ENCODE results near the gene PLCB1. TPM values are rescaled to one million over a fixed set of nuclear protein-coding genes. Genes with fewer than 3 reads are reported as not detected.

The PLCB1 gene
- total and polyA plus RNA-seq, 3 experiments from 2014 or later = 8.5 to 9.9 (median 8.8) TPM

GRCh38 chr20:8492173-8492572 is 360.1 kb downstream of the PLCB1 start:
- ChIA-PET POLR2A (interaction anchor here (0.7 kb wide), 1 partner anchor 12 kb away, joined by 3 read pairs; no protein-coding TSS in a partner anchor), CTCF (no interaction called here)
- DNase-seq = no peak
- H3K4me1 Mint-ChIP-seq = peaks cover 0 to 3% (median 0%) of the 10 kb centered on the region in 3 donors
- no peaks in the 10 kb centered on the region for H3K9me3 Mint-ChIP-seq
- no peaks in the 10 kb centered on the region for H3K27me3 Mint-ChIP-seq
- no peaks in the 10 kb centered on the region for H3K27me3 ChIP-seq (ENCODE audit: insufficient read depth, low read length, poor library complexity, severe bottlenecking)
- H3K4me1 ChIP-seq (ENCODE audit: insufficient read depth, low read length) = no peaks in the 10 kb centered on the region
- no peak overlapping the region for H3K4me3 Mint-ChIP-seq
- H3K36me3 ChIP-seq (ENCODE audit: insufficient read depth, low read length) = no peaks in the 10 kb centered on the region
- no peak overlapping the region for H3K27ac ChIP-seq (ENCODE audit: low read depth, low read length)
- H3K27ac Mint-ChIP-seq = no peak overlapping the region
- H3K36me3 Mint-ChIP-seq = peaks cover 0 to 3% (median 0%) of the 10 kb centered on the region in 3 donors
- no peak overlapping the region for H3K4me3 ChIP-seq (ENCODE audit: low read length)
- no peaks in the 10 kb centered on the region for H3K9me3 ChIP-seq (ENCODE audit: low read length)

GRCh38 chr20:8498571-8498970 is 366.5 kb downstream of the PLCB1 start:
- ChIA-PET CTCF (no interaction called here), POLR2A (no interaction called here)
- H3K27ac Mint-ChIP-seq = no peak overlapping the region
- Histone ChIP-seq H3K4me1 (ENCODE audit: insufficient read depth, low read length) (no peaks in the 10 kb centered on the region), H3K27me3 (ENCODE audit: insufficient read depth, low read length, poor library complexity, severe bottlenecking) (no peaks in the 10 kb centered on the region), H3K27ac (ENCODE audit: low read depth, low read length) (no peak overlapping the region), H3K9me3 (ENCODE audit: low read length) (no peaks in the 10 kb centered on the region), H3K4me3 (ENCODE audit: low read length) (no peak overlapping the region), H3K36me3 (ENCODE audit: insufficient read depth, low read length) (no peaks in the 10 kb centered on the region)
- H3K27me3 Mint-ChIP-seq = no peaks in the 10 kb centered on the region
- H3K36me3 Mint-ChIP-seq = peaks cover 0 to 3% (median 0%) of the 10 kb centered on the region in 3 donors
- H3K9me3 Mint-ChIP-seq = no peaks in the 10 kb centered on the region
- H3K4me3 Mint-ChIP-seq = no peak overlapping the region
- DNase-seq = no peak
- peaks cover 0 to 3% (median 1%) of the 10 kb centered on the region in 3 donors for H3K4me1 Mint-ChIP-seq

DNA sequence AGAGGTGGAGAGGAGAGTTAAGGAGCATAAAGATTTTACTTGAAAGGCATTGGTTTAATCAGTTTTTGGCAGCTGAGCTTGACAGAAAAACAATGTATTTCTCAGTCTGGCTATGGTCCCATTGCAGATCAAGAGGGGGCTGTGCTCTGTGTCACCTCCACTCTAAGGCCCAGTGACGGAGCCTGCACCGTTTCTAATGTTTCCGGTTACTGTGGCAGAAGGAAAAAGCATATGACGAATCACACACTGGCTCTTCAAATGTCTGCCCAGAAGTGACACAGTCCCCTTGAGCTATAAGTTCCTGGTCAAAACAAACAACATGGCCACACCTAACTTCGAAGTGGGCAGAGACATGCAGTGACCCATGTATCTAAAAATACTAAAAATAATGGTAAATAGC is 372.0 kb downstream of the PLCB1 start:
- Histone ChIP-seq H3K4me3 (ENCODE audit: low read length) (no peak overlapping the region), H3K27me3 (ENCODE audit: insufficient read depth, low read length, poor library complexity, severe bottlenecking) (no peaks in the 10 kb centered on the region), H3K9me3 (ENCODE audit: low read length) (no peaks in the 10 kb centered on the region), H3K4me1 (ENCODE audit: insufficient read depth, low read length) (no peaks in the 10 kb centered on the region), H3K27ac (ENCODE audit: low read depth, low read length) (no peak overlapping the region), H3K36me3 (ENCODE audit: insufficient read depth, low read length) (no peaks in the 10 kb centered on the region)
- ChIA-PET CTCF (no interaction called here), POLR2A (interaction anchor here (0.6 kb wide), 1 partner anchor 12 kb away, joined by 3 read pairs; no protein-coding TSS in a partner anchor)
- Mint-ChIP-seq H3K4me3 (no peak overlapping the region), H3K4me1 (no peaks in the 10 kb centered on the region), H3K9me3 (no peaks in the 10 kb centered on the region), H3K27me3 (no peaks in the 10 kb centered on the region), H3K27ac (no peak overlapping the region), H3K36me3 (no peaks in the 10 kb centered on the region)
- DNase-seq = no peak

GRCh38 chr20:8505476-8506200 is 373.6 kb downstream of the PLCB1 start:
- no peak overlapping the region for H3K4me3 Mint-ChIP-seq
- no peaks in the 10 kb centered on the region for H3K27me3 Mint-ChIP-seq
- peaks cover 0 to 3% (median 0%) of the 10 kb centered on the region in 3 donors for H3K36me3 Mint-ChIP-seq
- ChIA-PET CTCF (no interaction called here), POLR2A (no interaction called here)
- peaks cover 0 to 4% (median 4%) of the 10 kb centered on the region in 3 donors for H3K4me1 Mint-ChIP-seq
- no peaks in the 10 kb centered on the region for H3K27me3 ChIP-seq (ENCODE audit: insufficient read depth, low read length, poor library complexity, severe bottlenecking)
- no peak for DNase-seq
- H3K9me3 ChIP-seq (ENCODE audit: low read length) = no peaks in the 10 kb centered on the region
- no peaks in the 10 kb centered on the region for H3K9me3 Mint-ChIP-seq
- no peak overlapping the region for H3K27ac ChIP-seq (ENCODE audit: low read depth, low read length)
- no peaks in the 10 kb centered on the region for H3K36me3 ChIP-seq (ENCODE audit: insufficient read depth, low read length)
- H3K4me1 ChIP-seq (ENCODE audit: insufficient read depth, low read length) = no peaks in the 10 kb centered on the region
- no peak overlapping the region for H3K27ac Mint-ChIP-seq
- no peak overlapping the region for H3K4me3 ChIP-seq (ENCODE audit: low read length)

- Histone ChIP-seq H3K4me3 (ENCODE audit: low read length) (no peak overlapping the region), H3K4me1 (ENCODE audit: insufficient read depth, low read length) (no peaks in the 10 kb centered on the region), H3K9me3 (ENCODE audit: low read length) (no peaks in the 10 kb centered on the region), H3K27me3 (ENCODE audit: insufficient read depth, low read length, poor library complexity, severe bottlenecking) (no peaks in the 10 kb centered on the region), H3K36me3 (ENCODE audit: insufficient read depth, low read length) (no peaks in the 10 kb centered on the region), H3K27ac (ENCODE audit: low read depth, low read length) (no peak overlapping the region)
- peaks cover 0 to 3% (median 0%) of the 10 kb centered on the region in 3 donors for H3K36me3 Mint-ChIP-seq
- no peak overlapping the region for H3K4me3 Mint-ChIP-seq
- no peaks in the 10 kb centered on the region for H3K27me3 Mint-ChIP-seq
- no peak overlapping the region for H3K27ac Mint-ChIP-seq
- ChIA-PET POLR2A (no interaction called here), CTCF (no interaction called here)
- H3K4me1 Mint-ChIP-seq = peaks cover 0 to 4% (median 4%) of the 10 kb centered on the region in 3 donors
- H3K9me3 Mint-ChIP-seq = peaks cover 0 to 2% (median 0%) of the 10 kb centered on the region in 5 donors
- DNase-seq = no peak
Observed at GRCh38 chr20:8507231-8507630, 375.2 kb downstream of the PLCB1 start.

DNA sequence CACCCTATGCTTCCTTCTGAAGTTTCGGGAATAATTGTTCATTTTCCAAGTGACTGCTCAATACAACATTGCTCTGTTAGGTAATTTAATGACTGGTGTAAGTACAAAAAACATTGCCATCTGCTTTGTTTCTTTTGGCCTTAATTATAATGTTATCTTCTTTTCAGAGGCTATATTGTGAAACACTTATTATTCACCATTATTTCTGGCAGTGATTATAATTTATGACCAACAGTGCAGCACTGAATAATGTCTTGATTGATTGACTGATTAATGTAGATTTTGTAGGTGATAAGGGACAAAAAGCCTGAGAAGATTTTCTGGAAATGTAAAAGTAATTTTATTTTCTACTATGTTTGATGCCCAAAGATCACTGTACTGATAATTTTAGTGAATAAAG is 377.7 kb downstream of the PLCB1 start:
- ChIA-PET POLR2A (no interaction called here), CTCF (no interaction called here)
- Histone ChIP-seq H3K4me3 (ENCODE audit: low read length) (no peak overlapping the region), H3K27me3 (ENCODE audit: insufficient read depth, low read length, poor library complexity, severe bottlenecking) (no peaks in the 10 kb centered on the region), H3K9me3 (ENCODE audit: low read length) (no peaks in the 10 kb centered on the region), H3K27ac (ENCODE audit: low read depth, low read length) (no peak overlapping the region), H3K4me1 (ENCODE audit: insufficient read depth, low read length) (no peaks in the 10 kb centered on the region), H3K36me3 (ENCODE audit: insufficient read depth, low read length) (no peaks in the 10 kb centered on the region)
- Mint-ChIP-seq H3K4me1 (peaks cover 0 to 4% (median 4%) of the 10 kb centered on the region in 3 donors), H3K9me3 (peaks cover 0 to 2% (median 0%) of the 10 kb centered on the region in 5 donors), H3K27ac (no peak overlapping the region), H3K36me3 (peaks cover 0 to 3% (median 0%) of the 10 kb centered on the region in 3 donors), H3K4me3 (no peak overlapping the region), H3K27me3 (no peaks in the 10 kb centered on the region)
- DNase-seq = no peak

DNA sequence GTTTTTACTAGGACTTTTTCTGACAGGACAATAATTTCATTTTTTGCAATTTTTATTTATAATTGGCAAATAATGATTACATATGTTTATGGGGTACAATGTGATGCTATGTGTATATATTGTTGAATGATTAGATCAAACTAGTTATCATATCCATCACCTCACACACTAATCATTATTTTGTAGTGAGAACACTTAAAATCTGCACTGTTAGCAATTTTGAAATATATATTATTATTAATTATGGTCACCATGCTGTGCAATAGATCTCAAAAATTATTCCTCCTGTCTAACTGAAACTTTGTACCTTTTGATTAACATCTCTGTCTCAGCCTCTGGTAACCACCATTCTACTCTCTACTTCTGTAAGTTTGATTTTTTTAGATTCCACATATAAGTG is 378.7 kb downstream of the PLCB1 start:
- no peaks in the 10 kb centered on the region for H3K36me3 ChIP-seq (ENCODE audit: insufficient read depth, low read length)
- no peaks in the 10 kb centered on the region for H3K27me3 ChIP-seq (ENCODE audit: insufficient read depth, low read length, poor library complexity, severe bottlenecking)
- peaks cover 0 to 2% (median 0%) of the 10 kb centered on the region in 5 donors for H3K9me3 Mint-ChIP-seq
- peaks cover 0 to 3% (median 0%) of the 10 kb centered on the region in 3 donors for H3K36me3 Mint-ChIP-seq
- peaks cover 0 to 4% (median 4%) of the 10 kb centered on the region in 3 donors for H3K4me1 Mint-ChIP-seq
- ChIA-PET CTCF (no interaction called here), POLR2A (no interaction called here)
- no peak overlapping the region for H3K4me3 ChIP-seq (ENCODE audit: low read length)
- no peak overlapping the region for H3K27ac ChIP-seq (ENCODE audit: low read depth, low read length)
- H3K27ac Mint-ChIP-seq = no peak overlapping the region
- no peaks in the 10 kb centered on the region for H3K27me3 Mint-ChIP-seq
- no peak for DNase-seq
- no peak overlapping the region for H3K4me3 Mint-ChIP-seq
- H3K9me3 ChIP-seq (ENCODE audit: low read length) = no peaks in the 10 kb centered on the region
- H3K4me1 ChIP-seq (ENCODE audit: insufficient read depth, low read length) = no peaks in the 10 kb centered on the region

DNA sequence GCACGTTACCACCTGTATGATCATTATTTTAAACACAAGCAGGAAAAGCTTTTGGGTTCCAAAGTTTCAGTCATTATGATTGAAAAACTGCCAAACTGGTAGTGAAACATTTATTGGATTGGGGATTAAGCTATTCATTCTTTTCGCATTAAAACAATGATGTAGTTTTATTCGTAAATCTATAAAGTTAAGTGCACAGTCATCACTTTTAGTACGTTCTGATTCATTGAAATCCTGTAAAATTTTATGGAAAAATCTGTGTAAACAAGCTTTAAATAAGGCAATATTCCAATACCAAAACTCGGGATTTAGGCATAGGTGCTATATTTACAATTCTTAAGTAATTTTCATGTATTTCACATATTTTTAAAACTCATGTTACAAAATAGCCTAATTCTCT is 379.9 kb downstream of the PLCB1 start:
- Histone ChIP-seq H3K36me3 (ENCODE audit: insufficient read depth, low read length) (no peaks in the 10 kb centered on the region), H3K4me3 (ENCODE audit: low read length) (no peak overlapping the region), H3K9me3 (ENCODE audit: low read length) (no peaks in the 10 kb centered on the region), H3K27me3 (ENCODE audit: insufficient read depth, low read length, poor library complexity, severe bottlenecking) (no peaks in the 10 kb centered on the region), H3K27ac (ENCODE audit: low read depth, low read length) (no peak overlapping the region), H3K4me1 (ENCODE audit: insufficient read depth, low read length) (no peaks in the 10 kb centered on the region)
- POLR2A ChIA-PET = no interaction called here
- no peak for DNase-seq
- H3K36me3 Mint-ChIP-seq = peaks cover 0 to 3% (median 0%) of the 10 kb centered on the region in 3 donors
- H3K4me3 Mint-ChIP-seq = no peak overlapping the region
- H3K4me1 Mint-ChIP-seq = peaks cover 0 to 4% (median 4%) of the 10 kb centered on the region in 3 donors
- H3K27me3 Mint-ChIP-seq = no peaks in the 10 kb centered on the region
- peaks cover 0 to 2% (median 0%) of the 10 kb centered on the region in 5 donors for H3K9me3 Mint-ChIP-seq
- H3K27ac Mint-ChIP-seq = no peak overlapping the region
- CTCF ChIA-PET = no interaction called here
